ENCODE results near the gene RALGPS2. TPM values are rescaled to one million over a fixed set of nuclear protein-coding genes. Genes with fewer than 3 reads are reported as not detected.
A peak's percentile ranks its signal among the peaks of the same experiment; 100 is the strongest.

Gene RALGPS2
- total and polyA plus RNA-seq, 2 of the 13 experiments (the other 11 are each of a cell fraction or from before 2014, with no cell fraction given): 15.6 to 36.0 TPM

GRCh38 chr1:178919581-178919980, 194.5 kb downstream of the RALGPS2 start (continued):
- TF ChIP-seq PREB (CRISPR knock-in tag; IDR thresholded peaks at IDR 0.05): no peak
- TF ChIP-seq ZNF317 (CRISPR knock-in tag; IDR thresholded peaks at IDR 0.05): no peak
- no peak for TF ChIP-seq ZNF275 (CRISPR knock-in tag; IDR thresholded peaks at IDR 0.05; ENCODE audit: borderline replicate concordance)
- TF ChIP-seq ZNF333 (CRISPR knock-in tag; IDR thresholded peaks at IDR 0.05; ENCODE audit: borderline replicate concordance): no peak
- no peak for TF ChIP-seq ZNF547 (CRISPR knock-in tag; IDR thresholded peaks at IDR 0.05)
- TF ChIP-seq NR3C1 (CRISPR knock-in tag; IDR thresholded peaks at IDR 0.05): no peak
- TF ChIP-seq GPN1 (CRISPR knock-in tag; IDR thresholded peaks at IDR 0.05; ENCODE audit: borderline replicate concordance): no peak
- no peak for TF ChIP-seq ZFP41 (CRISPR knock-in tag; IDR thresholded peaks at IDR 0.05; ENCODE audit: borderline replicate concordance)
- TF ChIP-seq ZNF572 (CRISPR knock-in tag; IDR thresholded peaks at IDR 0.05): no peak
- no peak for TF ChIP-seq ATF3 (CRISPR knock-in tag; IDR thresholded peaks at IDR 0.05)
- no peak for TF ChIP-seq ZNF451 (CRISPR knock-in tag; IDR thresholded peaks at IDR 0.05)
- TF ChIP-seq CSRNP2 (CRISPR knock-in tag; conservative IDR thresholded peaks at IDR 0.05; ENCODE audit: low read depth): no peak
- no peak for TF ChIP-seq ZNF670 (CRISPR knock-in tag; IDR thresholded peaks at IDR 0.05; ENCODE audit: borderline replicate concordance)
- no peak for TF ChIP-seq POLR2AphosphoS2 (IDR thresholded peaks at IDR 0.05; ENCODE audit: low read depth, low read length)
- TF ChIP-seq CENPX (CRISPR knock-in tag; IDR thresholded peaks at IDR 0.05): no peak
- TF ChIP-seq MEIS1 (CRISPR knock-in tag; IDR thresholded peaks at IDR 0.05; ENCODE audit: borderline replicate concordance): no peak
- no peak for TF ChIP-seq ZNF883 (CRISPR knock-in tag; IDR thresholded peaks at IDR 0.05; ENCODE audit: not compliant biosample characterization)
- no peak for TF ChIP-seq ZNF17 (CRISPR knock-in tag; IDR thresholded peaks at IDR 0.05)
- TF ChIP-seq ZNF563 (CRISPR knock-in tag; IDR thresholded peaks at IDR 0.05): no peak
- TF ChIP-seq FOXA3 (CRISPR knock-in tag; IDR thresholded peaks at IDR 0.05): peak; percentile 91
- no peak for TF ChIP-seq ZNF557 (CRISPR knock-in tag; IDR thresholded peaks at IDR 0.05)
- no peak for TF ChIP-seq RELA (CRISPR knock-in tag; IDR thresholded peaks at IDR 0.05)
- no peak for TF ChIP-seq ZNF446 (CRISPR knock-in tag; IDR thresholded peaks at IDR 0.05)
- no peak for TF ChIP-seq ZNF343 (CRISPR knock-in tag; IDR thresholded peaks at IDR 0.05)
- TF ChIP-seq ZNF101 (CRISPR knock-in tag; IDR thresholded peaks at IDR 0.05; ENCODE audit: borderline replicate concordance, low read depth): no peak
- TF ChIP-seq ZNF33B (CRISPR knock-in tag; IDR thresholded peaks at IDR 0.05): no peak
- no peak for TF ChIP-seq ZNF24 (IDR thresholded peaks at IDR 0.05)
- TF ChIP-seq ZNF772 (CRISPR knock-in tag; IDR thresholded peaks at IDR 0.05): no peak
- peak; percentile 57; the same call in 1 of the 2 replicates for TF ChIP-seq ZNF331 (CRISPR knock-in tag; IDR thresholded peaks at IDR 0.05)

Data from HepG2 (cell line).